ENCODE results near the gene RRP8. TPM values are rescaled to one million over a fixed set of nuclear protein-coding genes. Genes with fewer than 3 reads are reported as not detected.

The RRP8 gene
- total and polyA plus RNA-seq, 3 donors from 2014 or later = 17.5 to 29.6 (median 18.5) TPM

DNA sequence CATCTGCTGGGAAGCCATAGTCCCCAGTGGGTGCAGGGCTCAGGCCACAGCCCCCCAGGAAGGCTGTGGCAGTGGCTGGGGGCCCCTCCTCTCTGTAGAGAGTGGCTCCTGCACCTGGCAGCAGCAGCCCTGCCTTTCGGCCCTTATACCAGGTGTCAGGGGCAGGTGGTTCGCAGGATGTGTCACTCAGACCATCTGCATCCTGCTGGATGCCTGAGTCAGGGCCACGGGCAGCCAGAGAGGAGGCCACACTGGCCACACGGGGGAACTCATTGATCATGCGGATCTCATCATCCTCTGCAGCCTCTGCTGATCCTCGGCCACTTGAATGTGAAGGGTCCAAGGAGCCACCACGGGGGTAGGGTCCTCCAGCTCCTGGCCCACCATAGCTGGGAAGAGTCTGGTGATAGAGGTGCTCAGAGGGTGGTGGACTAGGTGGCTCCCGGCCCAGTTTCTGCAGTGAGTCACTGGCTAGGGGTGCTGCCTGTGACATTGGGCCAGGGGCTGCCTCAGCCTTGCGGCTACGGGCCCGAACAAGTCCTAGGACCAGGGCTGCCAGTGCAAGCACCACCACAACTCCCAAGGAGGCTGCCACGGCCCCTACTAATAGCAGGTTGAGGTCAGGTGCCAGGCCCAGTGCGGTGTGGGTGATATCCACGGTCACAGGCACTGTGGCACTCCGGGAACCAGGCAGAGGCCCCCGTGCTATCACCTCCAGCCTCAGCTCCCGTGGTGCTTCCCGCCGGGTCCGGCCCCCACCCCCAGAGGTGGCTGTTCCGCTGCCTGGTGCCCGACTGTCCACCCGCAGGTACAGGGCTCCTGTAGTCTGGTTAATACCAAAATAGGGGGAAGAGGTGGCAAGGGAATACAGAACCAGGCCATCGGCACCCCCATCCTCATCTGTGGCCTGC lies 19.1 kb upstream of the RRP8 start:
- Histone ChIP-seq H3K9me3 (no peaks in the 10 kb centered on the region), H3K36me3 (ENCODE audit: low read depth, missing control alignments) (no peaks in the 10 kb centered on the region), H3K4me3 (no peak overlapping the region), H3K27ac (no peak overlapping the region), H3K27me3 (no peaks in the 10 kb centered on the region), H3K4me1 (no peaks in the 10 kb centered on the region)
- WGBS, 2 donors = 93 to 100% methylated on average over 1 to 24 of the region's 24 CpGs
- TF ChIP-seq CTCF (IDR thresholded peaks at IDR 0.05) = no peak
- no peak for TF ChIP-seq POLR2A (IDR thresholded peaks at IDR 0.05)
- no peak for DNase-seq
- intact Hi-C loops (cut with DNase I; ENCODE audit: low total_unique reads) = no loop called here

DNA sequence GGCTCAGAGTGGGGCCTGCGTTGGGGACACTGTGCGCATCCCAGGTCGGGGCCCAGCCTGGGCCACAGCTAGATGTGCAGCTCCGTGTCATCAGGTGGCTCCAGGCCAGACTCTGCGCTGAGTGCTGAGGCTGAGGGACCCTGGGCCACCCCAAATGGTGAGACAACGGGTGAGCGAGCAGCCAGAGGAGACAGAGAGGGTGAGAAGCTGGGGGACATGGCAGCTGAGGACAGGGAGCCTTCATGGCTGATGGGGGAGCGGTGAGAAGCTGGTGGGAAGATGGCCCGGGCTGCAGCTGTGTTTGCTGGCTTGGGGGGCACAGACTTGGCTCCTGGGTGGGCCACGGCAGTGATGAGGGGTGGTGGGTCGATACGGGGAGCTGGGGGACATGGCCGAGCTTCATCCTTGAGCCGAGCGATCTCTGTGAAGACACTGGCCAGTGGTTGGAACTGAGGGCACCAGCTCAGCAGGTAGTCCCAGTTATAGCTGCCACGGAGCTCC lies 18.3 kb upstream of the RRP8 start:
- no peak for DNase-seq
- H3K36me3 ChIP-seq (ENCODE audit: low read depth, missing control alignments) = no peaks in the 10 kb centered on the region
- H3K9me3 ChIP-seq = no peaks in the 10 kb centered on the region
- TF ChIP-seq CTCF (IDR thresholded peaks at IDR 0.05) (no peak), POLR2A (IDR thresholded peaks at IDR 0.05) (no peak)
- 84 to 92% methylated on average over 8 to 16 of the region's 16 CpGs for WGBS, 2 donors
- no peaks in the 10 kb centered on the region for H3K4me1 ChIP-seq
- no peak overlapping the region for H3K27ac ChIP-seq
- H3K27me3 ChIP-seq = no peaks in the 10 kb centered on the region
- intact Hi-C loops (cut with DNase I; ENCODE audit: low total_unique reads) = no loop called here
- H3K4me3 ChIP-seq = no peak overlapping the region

DNA sequence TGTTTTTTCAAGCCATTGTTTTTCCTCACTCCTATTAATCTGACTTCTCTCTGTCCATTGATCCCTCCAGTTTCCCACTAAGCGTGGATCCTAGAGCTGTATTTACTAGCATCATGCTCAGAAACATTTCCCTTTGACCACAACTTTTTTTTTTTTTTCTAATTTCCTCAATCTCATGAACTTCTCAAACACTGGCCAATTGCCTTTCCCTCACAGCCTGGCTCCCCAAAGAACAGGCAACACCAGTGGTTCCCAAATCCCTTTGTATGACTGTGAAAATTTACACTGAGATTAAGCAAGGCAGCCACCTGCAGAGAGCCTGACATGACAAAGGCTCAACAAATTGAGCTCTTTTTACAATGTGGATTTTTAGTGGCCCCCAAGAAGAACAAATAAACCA lies 17.2 kb upstream of the RRP8 start:
- Histone ChIP-seq H3K4me3 (no peak overlapping the region), H3K27me3 (no peaks in the 10 kb centered on the region), H3K4me1 (no peaks in the 10 kb centered on the region), H3K36me3 (ENCODE audit: low read depth, missing control alignments) (no peaks in the 10 kb centered on the region), H3K27ac (no peak overlapping the region), H3K9me3 (no peaks in the 10 kb centered on the region)
- TF ChIP-seq POLR2A (IDR thresholded peaks at IDR 0.05) = no peak
- TF ChIP-seq CTCF (IDR thresholded peaks at IDR 0.05) = no peak
- DNase-seq = no peak
- intact Hi-C loops (cut with DNase I; ENCODE audit: low total_unique reads) = no loop called here
- WGBS, 2 donors = 95 to 96% methylated on average over 1 of the region's 1 CpG

DNA sequence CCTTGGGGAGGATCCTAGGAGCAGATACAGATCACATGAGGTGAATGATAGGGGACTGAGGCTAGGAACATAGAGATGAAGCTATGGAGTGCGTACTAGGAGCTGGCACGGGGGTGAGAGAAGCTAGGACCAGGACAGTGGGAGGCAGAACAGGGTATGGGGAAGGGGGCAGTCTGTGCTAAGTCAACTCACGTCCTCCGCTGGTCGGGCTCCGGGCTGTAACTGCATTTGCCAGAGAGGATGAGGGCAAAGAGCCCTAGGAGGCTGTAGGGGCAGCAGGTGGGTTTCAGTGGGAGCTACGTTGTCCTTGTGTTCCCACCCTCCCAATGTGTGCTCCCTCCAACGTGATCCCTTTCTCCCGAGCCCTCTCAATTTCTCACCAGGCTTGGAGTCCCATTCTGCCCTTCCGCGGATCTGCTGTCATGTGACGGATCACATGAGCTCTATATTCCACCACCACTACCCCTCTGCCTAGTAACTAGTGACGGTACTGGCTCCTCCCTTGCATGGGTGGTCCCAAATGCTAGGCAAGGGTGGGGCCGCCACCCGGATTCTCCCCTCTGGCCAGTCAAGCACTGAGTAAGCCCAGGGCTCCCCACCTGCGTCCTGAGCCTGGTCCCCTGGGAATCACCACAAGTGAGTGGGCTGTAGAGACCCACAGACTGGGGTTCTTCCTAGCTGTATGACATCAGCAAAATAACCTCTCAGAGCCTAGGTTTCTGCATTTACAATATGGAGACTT lies 15.8 kb upstream of the RRP8 start, which contains the start of gene TPP1:
Gene TPP1, minus strand, starts transcription at position 419 of the 742 bp plus-strand sequence. Its CDS starts 22 bp downstream, at position 397.
- Histone ChIP-seq H3K4me3 (peak within 1 kb of the TSS; percentile 64 to 75), H3K4me1 (no peaks in the 10 kb centered on the region), H3K27ac (peak within 1 kb of the TSS; percentile 86 to 87), H3K27me3 (no peaks in the 10 kb centered on the region), H3K9me3 (no peaks in the 10 kb centered on the region), H3K36me3 (ENCODE audit: low read depth, missing control alignments) (no peaks in the 10 kb centered on the region)
- intact Hi-C loops (cut with DNase I; ENCODE audit: low total_unique reads) = no loop called here
- WGBS, 2 donors = 10 to 22% methylated on average over 14 to 16 of the region's 16 CpGs
- peak; percentile 96 for DNase-seq
- TF ChIP-seq CTCF (IDR thresholded peaks at IDR 0.05) (no peak), POLR2A (IDR thresholded peaks at IDR 0.05) (peak; percentile 73)
